Measurements from ENCODE around the gene KCND2. TPM values are rescaled to one million over a fixed set of nuclear protein-coding genes. Genes with fewer than 3 reads are reported as not detected.

KCND2 gene
- polyA plus RNA-seq, 4 donors = 0.22 to 0.28 TPM; not detected in 2

GRCh38 chr7:120603366-120603765 is 330.4 kb downstream of the KCND2 start:
- Histone ChIP-seq H3K4me1 (ENCODE audit: control insufficient read depth in 3 of 3, insufficient read depth in 2 of 3, low read depth in 1 of 3, low read length in 2 of 3) (no peaks in the 10 kb centered on the region), H3K27me3 (ENCODE audit: control insufficient read depth in 3 of 3, insufficient read depth in 3 of 3, low read length in 3 of 3) (no peaks in the 10 kb centered on the region), H3K36me3 (ENCODE audit: control insufficient read depth in 3 of 3, insufficient read depth in 2 of 3, low read depth in 1 of 3, low read length in 3 of 3) (no peaks in the 10 kb centered on the region), H3K27ac (ENCODE audit: low read depth in 1 of 3, low read length in 2 of 3) (no peak overlapping the region), H3K9me3 (ENCODE audit: control insufficient read depth in 2 of 2, insufficient read depth in 1 of 2, low read depth in 1 of 2, low read length in 1 of 2) (no peaks in the 10 kb centered on the region), H3K4me3 (ENCODE audit: low read depth in 1 of 3, low read length in 3 of 3) (no peak overlapping the region)
- FAIRE-seq = no peak
- DNase-seq = no peak

GRCh38 chr7:120609136-120609753 is 336.3 kb downstream of the KCND2 start:
- no peaks in the 10 kb centered on the region for H3K4me1 ChIP-seq (ENCODE audit: control insufficient read depth in 3 of 3, insufficient read depth in 2 of 3, low read depth in 1 of 3, low read length in 2 of 3)
- DNase-seq = no peak

GRCh38 chr7:120611975-120612374 is 339.0 kb downstream of the KCND2 start:
- 88 to 95% (median 95%) methylated on average over 1 of the region's 1 CpG for WGBS, 3 donors
- H3K36me3 ChIP-seq (ENCODE audit: control insufficient read depth in 3 of 3, insufficient read depth in 2 of 3, low read depth in 1 of 3, low read length in 3 of 3) = no peaks in the 10 kb centered on the region
- H3K4me3 ChIP-seq (ENCODE audit: low read depth in 1 of 3, low read length in 3 of 3) = no peak overlapping the region
- H3K4me1 ChIP-seq (ENCODE audit: control insufficient read depth in 3 of 3, insufficient read depth in 2 of 3, low read depth in 1 of 3, low read length in 2 of 3) = no peaks in the 10 kb centered on the region
- H3K27ac ChIP-seq (ENCODE audit: low read depth in 1 of 3, low read length in 2 of 3) = no peak overlapping the region
- no peaks in the 10 kb centered on the region for H3K27me3 ChIP-seq (ENCODE audit: control insufficient read depth in 3 of 3, insufficient read depth in 3 of 3, low read length in 3 of 3)
- DNase-seq (no peak), FAIRE-seq (no peak)
- no peaks in the 10 kb centered on the region for H3K9me3 ChIP-seq (ENCODE audit: control insufficient read depth in 2 of 2, insufficient read depth in 1 of 2, low read depth in 1 of 2, low read length in 1 of 2)

More at GRCh38 chr7:120609136-120609753, 336.3 kb downstream of the KCND2 start:
- H3K36me3 ChIP-seq (ENCODE audit: control insufficient read depth in 3 of 3, insufficient read depth in 2 of 3, low read depth in 1 of 3, low read length in 3 of 3) = no peaks in the 10 kb centered on the region
- H3K27ac ChIP-seq (ENCODE audit: low read depth in 1 of 3, low read length in 2 of 3) = no peak overlapping the region
- H3K27me3 ChIP-seq (ENCODE audit: control insufficient read depth in 3 of 3, insufficient read depth in 3 of 3, low read length in 3 of 3) = no peaks in the 10 kb centered on the region
- H3K9me3 ChIP-seq (ENCODE audit: control insufficient read depth in 2 of 2, insufficient read depth in 1 of 2, low read depth in 1 of 2, low read length in 1 of 2) = no peaks in the 10 kb centered on the region
- H3K4me3 ChIP-seq (ENCODE audit: low read depth in 1 of 3, low read length in 3 of 3) = no peak overlapping the region
- FAIRE-seq = no peak
- 68 to 77% (median 76%) methylated on average over 7 of the region's 7 CpGs for WGBS, 3 donors

- Histone ChIP-seq H3K9me3 (ENCODE audit: control insufficient read depth in 2 of 2, insufficient read depth in 1 of 2, low read depth in 1 of 2, low read length in 1 of 2) (no peaks in the 10 kb centered on the region), H3K4me1 (ENCODE audit: control insufficient read depth in 3 of 3, insufficient read depth in 2 of 3, low read depth in 1 of 3, low read length in 2 of 3) (no peaks in the 10 kb centered on the region), H3K36me3 (ENCODE audit: control insufficient read depth in 3 of 3, insufficient read depth in 2 of 3, low read depth in 1 of 3, low read length in 3 of 3) (no peaks in the 10 kb centered on the region), H3K27ac (ENCODE audit: low read depth in 1 of 3, low read length in 2 of 3) (no peak overlapping the region), H3K27me3 (ENCODE audit: control insufficient read depth in 3 of 3, insufficient read depth in 3 of 3, low read length in 3 of 3) (no peaks in the 10 kb centered on the region), H3K4me3 (ENCODE audit: low read depth in 1 of 3, low read length in 3 of 3) (no peak overlapping the region)
- DNase-seq = no peak
- FAIRE-seq = no peak
- WGBS, 3 donors = 56 to 71% (median 60%) methylated on average over 3 of the region's 3 CpGs
Observed at GRCh38 chr7:120615703-120616102, 342.7 kb downstream of the KCND2 start.

- Histone ChIP-seq H3K4me3 (ENCODE audit: low read depth in 1 of 3, low read length in 3 of 3) (no peak overlapping the region), H3K27me3 (ENCODE audit: control insufficient read depth in 3 of 3, insufficient read depth in 3 of 3, low read length in 3 of 3) (no peaks in the 10 kb centered on the region), H3K9me3 (ENCODE audit: control insufficient read depth in 2 of 2, insufficient read depth in 1 of 2, low read depth in 1 of 2, low read length in 1 of 2) (no peaks in the 10 kb centered on the region), H3K27ac (ENCODE audit: low read depth in 1 of 3, low read length in 2 of 3) (no peak overlapping the region), H3K36me3 (ENCODE audit: control insufficient read depth in 3 of 3, insufficient read depth in 2 of 3, low read depth in 1 of 3, low read length in 3 of 3) (no peaks in the 10 kb centered on the region), H3K4me1 (ENCODE audit: control insufficient read depth in 3 of 3, insufficient read depth in 2 of 3, low read depth in 1 of 3, low read length in 2 of 3) (no peaks in the 10 kb centered on the region)
- WGBS, 3 donors = 70 to 75% (median 73%) methylated on average over 3 of the region's 3 CpGs
- FAIRE-seq (no peak), DNase-seq (no peak)
Observed at GRCh38 chr7:120617275-120617674, 344.3 kb downstream of the KCND2 start.

- FAIRE-seq (no peak), DNase-seq (no peak)
- H3K4me1 ChIP-seq (ENCODE audit: control insufficient read depth in 3 of 3, insufficient read depth in 2 of 3, low read depth in 1 of 3, low read length in 2 of 3) = no peaks in the 10 kb centered on the region
- H3K9me3 ChIP-seq (ENCODE audit: control insufficient read depth in 2 of 2, insufficient read depth in 1 of 2, low read depth in 1 of 2, low read length in 1 of 2) = no peaks in the 10 kb centered on the region
- H3K27me3 ChIP-seq (ENCODE audit: control insufficient read depth in 3 of 3, insufficient read depth in 3 of 3, low read length in 3 of 3) = no peaks in the 10 kb centered on the region
- H3K36me3 ChIP-seq (ENCODE audit: control insufficient read depth in 3 of 3, insufficient read depth in 2 of 3, low read depth in 1 of 3, low read length in 3 of 3) = no peaks in the 10 kb centered on the region
- H3K27ac ChIP-seq (ENCODE audit: low read depth in 1 of 3, low read length in 2 of 3) = no peak overlapping the region
- 78 to 81% (median 79%) methylated on average over 1 of the region's 1 CpG for WGBS, 3 donors
- no peak overlapping the region for H3K4me3 ChIP-seq (ENCODE audit: low read depth in 1 of 3, low read length in 3 of 3)
Observed at GRCh38 chr7:120628251-120628650, 355.3 kb downstream of the KCND2 start.

GRCh38 chr7:120639884-120640283 is 366.9 kb downstream of the KCND2 start:
- Histone ChIP-seq H3K4me1 (ENCODE audit: control insufficient read depth in 3 of 3, insufficient read depth in 2 of 3, low read depth in 1 of 3, low read length in 2 of 3) (no peaks in the 10 kb centered on the region), H3K36me3 (ENCODE audit: control insufficient read depth in 3 of 3, insufficient read depth in 2 of 3, low read depth in 1 of 3, low read length in 3 of 3) (no peaks in the 10 kb centered on the region), H3K9me3 (ENCODE audit: control insufficient read depth in 2 of 2, insufficient read depth in 1 of 2, low read depth in 1 of 2, low read length in 1 of 2) (no peaks in the 10 kb centered on the region), H3K27ac (ENCODE audit: low read depth in 1 of 3, low read length in 2 of 3) (no peak overlapping the region), H3K27me3 (ENCODE audit: control insufficient read depth in 3 of 3, insufficient read depth in 3 of 3, low read length in 3 of 3) (no peaks in the 10 kb centered on the region), H3K4me3 (ENCODE audit: low read depth in 1 of 3, low read length in 3 of 3) (no peak overlapping the region)
- FAIRE-seq (no peak), DNase-seq (no peak)

GRCh38 chr7:120645966-120646365 is 373.0 kb downstream of the KCND2 start:
- FAIRE-seq = no peak
- no peaks in the 10 kb centered on the region for H3K4me1 ChIP-seq (ENCODE audit: control insufficient read depth in 3 of 3, insufficient read depth in 2 of 3, low read depth in 1 of 3, low read length in 2 of 3)
- DNase-seq = no peak
- no peak overlapping the region for H3K27ac ChIP-seq (ENCODE audit: low read depth in 1 of 3, low read length in 2 of 3)
- H3K27me3 ChIP-seq (ENCODE audit: control insufficient read depth in 3 of 3, insufficient read depth in 3 of 3, low read length in 3 of 3) = no peaks in the 10 kb centered on the region
- WGBS, 3 donors = 78 to 86% (median 82%) methylated on average over 1 of the region's 1 CpG
- no peaks in the 10 kb centered on the region for H3K36me3 ChIP-seq (ENCODE audit: control insufficient read depth in 3 of 3, insufficient read depth in 2 of 3, low read depth in 1 of 3, low read length in 3 of 3)
- no peaks in the 10 kb centered on the region for H3K9me3 ChIP-seq (ENCODE audit: control insufficient read depth in 2 of 2, insufficient read depth in 1 of 2, low read depth in 1 of 2, low read length in 1 of 2)
- H3K4me3 ChIP-seq (ENCODE audit: low read depth in 1 of 3, low read length in 3 of 3) = no peak overlapping the region

GRCh38 chr7:120654241-120654640 is 381.3 kb downstream of the KCND2 start:
- FAIRE-seq = no peak
- Histone ChIP-seq H3K36me3 (ENCODE audit: control insufficient read depth in 3 of 3, insufficient read depth in 2 of 3, low read depth in 1 of 3, low read length in 3 of 3) (no peaks in the 10 kb centered on the region), H3K4me3 (ENCODE audit: low read depth in 1 of 3, low read length in 3 of 3) (no peak overlapping the region), H3K27me3 (ENCODE audit: control insufficient read depth in 3 of 3, insufficient read depth in 3 of 3, low read length in 3 of 3) (no peaks in the 10 kb centered on the region), H3K27ac (ENCODE audit: low read depth in 1 of 3, low read length in 2 of 3) (no peak overlapping the region), H3K9me3 (ENCODE audit: control insufficient read depth in 2 of 2, insufficient read depth in 1 of 2, low read depth in 1 of 2, low read length in 1 of 2) (peaks cover 0 to 5% of the 10 kb centered on the region in 2 donors), H3K4me1 (ENCODE audit: control insufficient read depth in 3 of 3, insufficient read depth in 2 of 3, low read depth in 1 of 3, low read length in 2 of 3) (no peaks in the 10 kb centered on the region)
- no peak for DNase-seq
